SK-N-SH (cell line): ENCODE data around the gene RPL28. TPM values are rescaled to one million over a fixed set of nuclear protein-coding genes. Genes with fewer than 3 reads are reported as not detected.

ENCODE experiments used
- CTCF ChIA-PET: fragments of 300-600, 350-600 bp; formaldehyde crosslinking; extraction: SDS; loops from one replicate; lab custom pipeline; 2021; lab: Yijun Ruan, JAX
- POLR2A ChIA-PET: fragments of 350-600 bp; sonication (Branson Sonifier 250); formaldehyde crosslinking; extraction: SDS; loops from one replicate; lab custom pipeline; 2020; ENCODE audit warnings: antibody characterized with exemption, inconsistent platforms; lab: Yijun Ruan, JAX
- DNase-seq: peaks from one replicate; pipeline ENCODE4 v3.0.0; 2012
- H2AFZ ChIP-seq: fragments of 200-600 bp; sonication (generic); 2 replicates; pipeline ENCODE4 v1.8.1; 2016; ENCODE audit warnings: antibody characterized with exemption, mild to moderate bottlenecking, low read depth
- H3F3A ChIP-seq: fragments of 200-600 bp; sonication (generic); replicated peaks from 2 replicates; pipeline ENCODE3; 2016; ENCODE audit warnings: antibody characterized with exemption, mild to moderate bottlenecking; ENCODE audit not compliant: insufficient read depth
- H3K27ac ChIP-seq, 2 experiments: fragments of 200-500 bp in 1 of 2; fragments of 200-600 bp in 1 of 2; sonication (Bioruptor generic) in 1 of 2; sonication (generic), shearing (Covaris generic) in 1 of 2; 2 replicates each; pipeline versions ENCODE4 v1.5.1 to v1.6.1; 2014 to 2016; ENCODE audit warnings: low read depth in 2 of 2, inconsistent platforms in 1 of 2, low read length in 1 of 2, mild to moderate bottlenecking in 1 of 2, mixed read lengths in 1 of 2
- H3K27me3 ChIP-seq: fragments of 200-600 bp; sonication (generic), shearing (Covaris generic); 2 replicates; pipeline ENCODE4 v1.6.1; 2016; ENCODE audit warnings: mixed run types; ENCODE audit not compliant: insufficient read depth
- H3K36me3 ChIP-seq, 2 experiments: fragments of 200-500 bp in 1 of 2; fragments of 200-600 bp in 1 of 2; sonication (Bioruptor generic) in 1 of 2; sonication (generic) in 1 of 2; replicated peaks in 1 of 2; 2 replicates each; pipeline versions ENCODE3 to v1.5.1; 2014 to 2016; ENCODE audit warnings: low read length in 1 of 2, mild to moderate bottlenecking in 1 of 2; ENCODE audit not compliant: insufficient read depth in 2 of 2, control insufficient read depth in 1 of 2
- H3K4me1 ChIP-seq, 2 experiments: fragments of 200-500 bp in 1 of 2; fragments of 200-600 bp in 1 of 2; sonication (Bioruptor generic) in 1 of 2; sonication (generic), shearing (Covaris generic) in 1 of 2; 2 replicates each; pipeline versions ENCODE4 v1.5.1 to v1.6.1; 2014 to 2016; ENCODE audit warnings: low read depth in 1 of 2, low read length in 1 of 2, mixed run types in 1 of 2; ENCODE audit not compliant: insufficient read depth in 2 of 2, control insufficient read depth in 1 of 2
- H3K4me2 ChIP-seq: fragments of 200-600 bp; sonication (generic), shearing (Covaris generic); 2 replicates; pipeline ENCODE4 v1.6.1; 2017; ENCODE audit warnings: mixed run types
- H3K4me3 ChIP-seq, 2 experiments: fragments of 200-500 bp in 1 of 2; fragments of 200-600 bp in 1 of 2; sonication (Bioruptor generic) in 1 of 2; sonication (generic), shearing (Covaris generic) in 1 of 2; 2 replicates each; pipeline versions ENCODE4 v1.5.1 to v1.8.1; 2014 to 2016; ENCODE audit warnings: low read depth in 2 of 2, inconsistent platforms in 1 of 2, low read length in 1 of 2, mild to moderate bottlenecking in 1 of 2, mixed read lengths in 1 of 2, moderate library complexity in 1 of 2
- H3K79me2 ChIP-seq: fragments of 200-600 bp; sonication (generic); 2 replicates; pipeline ENCODE4 v1.8.1; 2017; ENCODE audit warnings: mild to moderate bottlenecking; ENCODE audit not compliant: insufficient read depth
- H3K9ac ChIP-seq: fragments of 200-600 bp; sonication (generic); 2 replicates; pipeline ENCODE4 v1.6.1; 2017; ENCODE audit warnings: mixed run types
- H3K9me2 ChIP-seq: fragments of 200-600 bp; sonication (generic); 2 replicates; pipeline ENCODE4 v1.6.1; 2017; ENCODE audit warnings: mixed run types
- H3K9me3 ChIP-seq: fragments of 200-600 bp; sonication (generic); 2 replicates; pipeline ENCODE4 v1.6.1; 2017; ENCODE audit warnings: mixed run types, mild to moderate bottlenecking, moderate library complexity
- H4K20me1 ChIP-seq: fragments of 200-600 bp; sonication (generic); 2 replicates; pipeline ENCODE4 v1.6.1; 2017; ENCODE audit warnings: mild to moderate bottlenecking, mixed run types; ENCODE audit not compliant: insufficient read depth
- CHD2 ChIP-seq: fragments of 150-350 bp; IDR thresholded peaks from 2 replicates; pipeline ENCODE4 v1.6.1; 2018; ENCODE audit warnings: low read length; ENCODE audit not compliant: partially characterized antibody
- EP300 ChIP-seq, 2 experiments: IDR thresholded peaks; 2 replicates each; pipeline versions ENCODE4 v1.4.0 to v1.6.1; 2012; ENCODE audit warnings: borderline replicate concordance in 1 of 2, low read depth in 1 of 2, low read length in 1 of 2
- FOSL2 ChIP-seq: IDR thresholded peaks from 2 replicates; pipeline ENCODE4 v1.4.0; 2012; ENCODE audit warnings: low read depth, mild to moderate bottlenecking, moderate library complexity, borderline replicate concordance
- FOXJ3 ChIP-seq: sonication (generic); formaldehyde crosslinking; IDR thresholded peaks from 2 replicates; pipeline ENCODE4 v1.5.1; 2020; ENCODE audit warnings: mild to moderate bottlenecking, missing genetic modification reagents
- FOXM1 ChIP-seq: IDR thresholded peaks from 2 replicates; pipeline ENCODE4 v1.4.0; 2012; ENCODE audit warnings: low read depth, mild to moderate bottlenecking
- GATA2 ChIP-seq: sonication (generic); formaldehyde crosslinking; IDR thresholded peaks from 2 replicates; pipeline ENCODE4 v1.5.0; 2020; ENCODE audit warnings: mild to moderate bottlenecking, missing genetic modification reagents
- IRF3 ChIP-seq: fragments of 150-350 bp; IDR thresholded peaks from 2 replicates; pipeline ENCODE4 v1.6.1; 2016; ENCODE audit warnings: mild to moderate bottlenecking, low read depth, low read length
- JUND ChIP-seq: IDR thresholded peaks from 2 replicates; pipeline ENCODE4 v1.4.0; 2012
- MAX ChIP-seq: IDR thresholded peaks from 2 replicates; pipeline ENCODE4 v1.4.0; 2012; ENCODE audit warnings: low read depth
- MXI1 ChIP-seq: IDR thresholded peaks from 2 replicates; pipeline ENCODE4 v1.6.1; 2012; ENCODE audit warnings: mild to moderate bottlenecking, low read depth, low read length, improper control_type of control experiment
- NFIC ChIP-seq: IDR thresholded peaks from 2 replicates; pipeline ENCODE4 v1.4.0; 2012; ENCODE audit warnings: borderline replicate concordance
- POLR2AphosphoS5 ChIP-seq: IDR thresholded peaks from 2 replicates; pipeline ENCODE4 v1.6.1; 2012; ENCODE audit warnings: low read depth, low read length
- RCOR1 ChIP-seq: fragments of 150-350 bp; IDR thresholded peaks from 2 replicates; pipeline ENCODE4 v1.6.1; 2017; ENCODE audit warnings: antibody characterized with exemption, low read length
- RXRA ChIP-seq: IDR thresholded peaks from 2 replicates; pipeline ENCODE4 v1.4.0; 2012; ENCODE audit warnings: low read depth, mild to moderate bottlenecking, borderline replicate concordance
- SIN3A ChIP-seq: IDR thresholded peaks from 2 replicates; pipeline ENCODE4 v1.6.1; 2012; ENCODE audit warnings: low read depth, mild to moderate bottlenecking, low read length, moderate library complexity, borderline replicate concordance
- TAF1 ChIP-seq: IDR thresholded peaks from 2 replicates; pipeline ENCODE4 v1.6.1; 2012; ENCODE audit warnings: low read depth, mild to moderate bottlenecking, low read length, moderate library complexity, borderline replicate concordance
- YY1 ChIP-seq: IDR thresholded peaks from 2 replicates; pipeline ENCODE4 v1.4.0; 2012; ENCODE audit warnings: low read depth, mild to moderate bottlenecking
- ZBTB33 ChIP-seq: IDR thresholded peaks from 2 replicates; pipeline ENCODE4 v1.4.0; 2012; ENCODE audit warnings: low read depth, borderline replicate concordance
- WGBS: methylation state at CpG from one replicate; pipeline ENCODE4 v1.1.6; 2017; ENCODE audit warnings: low lambda C conversion rate; 5-methylcytosine and 5-hydroxymethylcytosine counted together
- polyA plus RNA-seq, 3 experiments: library from polyadenylated mRNA; depleted of rRNA; stranded (reverse); fragments of >200 nt; gene quantifications; 2 replicates each; pipeline ENCODE4 v1.2.3, GENCODE V29; 2012
- TF ChIP-seq, protein P1 (sequence below): fragments of 200-600 bp; sonication (generic); IDR thresholded peaks from 2 replicates; pipeline ENCODE4 v1.6.1; 2017; ENCODE audit warnings: antibody characterized with exemption, mild to moderate bottlenecking, moderate library complexity
- TF ChIP-seq, protein P2 (sequence below): fragments of 150-350 bp; IDR thresholded peaks from 2 replicates; pipeline ENCODE4 v1.6.1; 2017; ENCODE audit warnings: antibody characterized with exemption, low read length, low read depth, borderline replicate concordance

The RPL28 gene
- polyA plus RNA-seq, 1 of the 3 experiments (the other 2 are of a cell fraction) = 2,368 TPM

DNA sequence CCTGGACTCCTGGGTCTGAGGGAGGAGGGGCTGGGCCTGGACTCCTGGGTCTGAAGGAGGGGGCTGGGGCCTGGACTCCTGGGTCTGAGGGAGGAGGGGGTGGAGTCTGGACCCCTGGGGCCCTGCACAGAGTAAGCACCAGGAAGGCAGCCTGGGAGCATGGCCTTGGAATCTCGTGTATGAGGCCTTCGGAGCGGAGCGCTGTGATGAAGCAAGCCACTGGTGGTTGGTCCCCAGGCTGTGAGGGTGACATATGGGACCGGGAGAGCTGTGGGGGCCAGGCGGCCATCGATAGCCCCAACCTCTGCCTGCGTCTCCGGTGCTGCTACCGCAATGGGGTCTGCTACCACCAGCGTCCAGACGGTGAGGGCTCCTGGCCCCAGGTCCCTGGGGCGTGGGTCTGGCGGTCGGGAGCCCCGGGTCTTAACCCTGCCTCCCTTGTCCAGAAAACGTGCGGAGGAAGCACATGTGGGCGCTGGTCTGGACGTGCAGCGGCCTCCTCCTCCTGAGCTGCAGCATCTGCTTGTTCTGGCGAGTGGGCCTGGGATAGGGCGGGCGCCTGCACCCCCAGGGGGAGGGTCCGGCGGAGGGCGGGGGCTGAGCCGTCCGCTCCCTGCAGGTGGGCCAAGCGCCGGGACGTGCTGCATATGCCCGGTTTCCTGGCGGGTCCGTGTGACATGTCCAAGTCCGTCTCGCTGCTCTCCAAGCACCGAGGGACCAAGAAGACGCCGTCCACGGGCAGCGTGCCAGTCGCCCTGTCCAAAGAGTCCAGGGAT lies 8.2 kb upstream of the RPL28 start:
- TF ChIP-seq NFIC (no peak), MAX (no peak), TAF1 (no peak), SIN3A (no peak), YY1 (no peak), JUND (no peak), GATA2 (CRISPR knock-in tag) (no peak), ZBTB33 (no peak), RCOR1 (no peak), MXI1 (no peak), IRF3 (no peak), FOXM1 (no peak), FOSL2 (no peak), POLR2AphosphoS5 (no peak), RXRA (no peak), EP300 (IDR thresholded peaks at IDR 0.05; ENCODE audit: borderline replicate concordance in 1 of 2, low read depth in 1 of 2, low read length in 1 of 2) (no peak), CHD2 (no peak), FOXJ3 (CRISPR knock-in tag) (no peak)
- TF ChIP-seq, protein P1, sequence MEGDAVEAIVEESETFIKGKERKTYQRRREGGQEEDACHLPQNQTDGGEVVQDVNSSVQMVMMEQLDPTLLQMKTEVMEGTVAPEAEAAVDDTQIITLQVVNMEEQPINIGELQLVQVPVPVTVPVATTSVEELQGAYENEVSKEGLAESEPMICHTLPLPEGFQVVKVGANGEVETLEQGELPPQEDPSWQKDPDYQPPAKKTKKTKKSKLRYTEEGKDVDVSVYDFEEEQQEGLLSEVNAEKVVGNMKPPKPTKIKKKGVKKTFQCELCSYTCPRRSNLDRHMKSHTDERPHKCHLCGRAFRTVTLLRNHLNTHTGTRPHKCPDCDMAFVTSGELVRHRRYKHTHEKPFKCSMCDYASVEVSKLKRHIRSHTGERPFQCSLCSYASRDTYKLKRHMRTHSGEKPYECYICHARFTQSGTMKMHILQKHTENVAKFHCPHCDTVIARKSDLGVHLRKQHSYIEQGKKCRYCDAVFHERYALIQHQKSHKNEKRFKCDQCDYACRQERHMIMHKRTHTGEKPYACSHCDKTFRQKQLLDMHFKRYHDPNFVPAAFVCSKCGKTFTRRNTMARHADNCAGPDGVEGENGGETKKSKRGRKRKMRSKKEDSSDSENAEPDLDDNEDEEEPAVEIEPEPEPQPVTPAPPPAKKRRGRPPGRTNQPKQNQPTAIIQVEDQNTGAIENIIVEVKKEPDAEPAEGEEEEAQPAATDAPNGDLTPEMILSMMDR = no peak
- TF ChIP-seq, protein P2, sequence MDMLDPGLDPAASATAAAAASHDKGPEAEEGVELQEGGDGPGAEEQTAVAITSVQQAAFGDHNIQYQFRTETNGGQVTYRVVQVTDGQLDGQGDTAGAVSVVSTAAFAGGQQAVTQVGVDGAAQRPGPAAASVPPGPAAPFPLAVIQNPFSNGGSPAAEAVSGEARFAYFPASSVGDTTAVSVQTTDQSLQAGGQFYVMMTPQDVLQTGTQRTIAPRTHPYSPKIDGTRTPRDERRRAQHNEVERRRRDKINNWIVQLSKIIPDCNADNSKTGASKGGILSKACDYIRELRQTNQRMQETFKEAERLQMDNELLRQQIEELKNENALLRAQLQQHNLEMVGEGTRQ = no peak
- Histone ChIP-seq H3K36me3 (no peaks in the 10 kb centered on the region), H3F3A (peaks cover under 1% of the 10 kb centered on the region), H3K4me2 (no peak overlapping the region), H3K9ac (no peak overlapping the region), H2AFZ (no peak overlapping the region), H3K4me1 (peaks cover 16 to 18% of the 10 kb centered on the region in 2 experiments; a peak in 3 of 4 replicates), H3K27me3 (no peaks in the 10 kb centered on the region), H3K9me2 (no peaks in the 10 kb centered on the region), H3K4me3 (no peak overlapping the region), H4K20me1 (no peaks in the 10 kb centered on the region), H3K79me2 (no peaks in the 10 kb centered on the region), H3K27ac (no peak overlapping the region), H3K9me3 (no peaks in the 10 kb centered on the region)
- CTCF ChIA-PET = interaction anchor here (0.9 to 1.0 kb wide), 2 partner anchors 40 to 236 kb away, joined by 3 read pairs; no protein-coding TSS in a partner anchor
- POLR2A ChIA-PET = interaction anchor here (1.2 kb wide), 1 partner anchor 38 kb away, joined by 3 read pairs; the partner anchor contains the start of gene KMT5C
- peak; percentile 41 for DNase-seq
- 80% methylated on average over 19 of the region's 43 CpGs for WGBS
